Measurements from ENCODE around the gene GUK1.
"Not testable (repeated sequence)": the region's sequence is repeated elsewhere in the genome, so short reads cannot be mapped to it uniquely, and the experiment has no call there.

The GUK1 gene

GRCh38 chr1:228176461-228177182, 36.5 kb downstream of the GUK1 start:
- DNase-seq (ENCODE audit: low read depth, low spot score) = no peak

- DNase-seq (ENCODE audit: low read depth, low spot score) = no peak
Measured at GRCh38 chr1:228177183-228177475, 37.0 kb downstream of the GUK1 start.

GRCh38 chr1:228177721-228178710, 37.9 kb downstream of the GUK1 start:
- no peak for DNase-seq (ENCODE audit: low read depth, low spot score)

- no peak for DNase-seq (ENCODE audit: low read depth, low spot score)
Measured at GRCh38 chr1:228178737-228179684, 38.9 kb downstream of the GUK1 start.

GRCh38 chr1:228180271-228180958, 40.3 kb downstream of the GUK1 start:
- no peak for DNase-seq (ENCODE audit: low read depth, low spot score)

- no peak for DNase-seq (ENCODE audit: low read depth, low spot score)
Measured at GRCh38 chr1:228180959-228181644, 41.0 kb downstream of the GUK1 start.

GRCh38 chr1:228181645-228182034, 41.6 kb downstream of the GUK1 start:
- DNase-seq (ENCODE audit: low read depth, low spot score) = no peak

- DNase-seq (ENCODE audit: low read depth, low spot score) = no peak
Measured at GRCh38 chr1:228182296-228183030, 42.4 kb downstream of the GUK1 start.

GRCh38 chr1:228184152-228184551, 44.1 kb downstream of the GUK1 start:
- DNase-seq (ENCODE audit: low read depth, low spot score) = no peak

- no peak for DNase-seq (ENCODE audit: low read depth, low spot score)
Measured at GRCh38 chr1:228185641-228185965, 45.5 kb downstream of the GUK1 start.

GRCh38 chr1:228188249-228188648, 48.2 kb downstream of the GUK1 start:
- DNase-seq (ENCODE audit: low read depth, low spot score) = not testable (repeated sequence)

- DNase-seq (ENCODE audit: low read depth, low spot score) = no peak
Measured at GRCh38 chr1:228190182-228190581, 50.1 kb downstream of the GUK1 start.

- DNase-seq (ENCODE audit: low read depth, low spot score) = no peak
Measured at GRCh38 chr1:228190778-228191177, 50.7 kb downstream of the GUK1 start.

GRCh38 chr1:228194436-228194835, 54.4 kb downstream of the GUK1 start:
- no peak for DNase-seq (ENCODE audit: low read depth, low spot score)

GRCh38 chr1:228194921-228195812, 55.1 kb downstream of the GUK1 start:
- no peak for DNase-seq (ENCODE audit: low read depth, low spot score)

GRCh38 chr1:228197555-228198147, 57.6 kb downstream of the GUK1 start:
- no peak for DNase-seq (ENCODE audit: low read depth, low spot score)
